AG09319 (cell line): ENCODE results near the gene GGCT.
A peak's percentile ranks its signal among the peaks of the same experiment; 100 is the strongest.

Experiments used
- DNase-seq: peaks from one replicate; pipeline ENCODE4 v3.0.0-alpha.2; 2010; ENCODE audit warnings: low read depth; ENCODE audit errors: extremely low read depth
- CTCF ChIP-seq: IDR thresholded peaks from 2 replicates; pipeline ENCODE4 v1.5.1; 2011; ENCODE audit warnings: low read depth, mild to moderate bottlenecking, inconsistent platforms, low read length, moderate library complexity

The GGCT gene

GRCh38 chr7:30504301-30505173, at the start of gene GGCT:
GGCT (minus strand) TSS chr7:30504829; CDS start chr7:30504709, 120 bp downstream.
- peak; percentile 95 for DNase-seq
- TF ChIP-seq CTCF = no peak

- TF ChIP-seq CTCF = no peak
- DNase-seq = no peak
Observed at GRCh38 chr7:30553546-30553945, 48.9 kb upstream of the GGCT start.

- no peak for DNase-seq
- no peak for TF ChIP-seq CTCF
Observed at GRCh38 chr7:30553141-30553540, 48.5 kb upstream of the GGCT start.

- TF ChIP-seq CTCF = no peak
Observed at GRCh38 chr7:30552330-30552729, 47.7 kb upstream of the GGCT start.

GRCh38 chr7:30549931-30550493, 45.4 kb upstream of the GGCT start:
- DNase-seq = no peak

More at GRCh38 chr7:30552330-30552729, 47.7 kb upstream of the GGCT start:
- no peak for DNase-seq

GRCh38 chr7:30548845-30549244, 44.2 kb upstream of the GGCT start:
- peak; percentile 78 for TF ChIP-seq CTCF
- DNase-seq = peak; percentile 27

More at GRCh38 chr7:30549931-30550493, 45.4 kb upstream of the GGCT start:
- no peak for TF ChIP-seq CTCF

GRCh38 chr7:30546596-30546995, 42.0 kb upstream of the GGCT start:
- no peak for DNase-seq
- no peak for TF ChIP-seq CTCF
